ENCODE results near the gene KCNH8.
"Not testable (repeated sequence)": the region's sequence is repeated elsewhere in the genome, so short reads cannot be mapped to it uniquely, and the experiment has no call there.

Gene KCNH8

GRCh38 chr3:19147905-19148767, at the start of gene KCNH8:
Gene KCNH8, plus strand, starts transcription at chr3:19148510. Its CDS starts 210 bp downstream, at chr3:19148720.
- FAIRE-seq, result no peak

GRCh38 chr3:19102654-19103290, 45.5 kb upstream of the KCNH8 start:
- FAIRE-seq, result not testable (repeated sequence)

DNA sequence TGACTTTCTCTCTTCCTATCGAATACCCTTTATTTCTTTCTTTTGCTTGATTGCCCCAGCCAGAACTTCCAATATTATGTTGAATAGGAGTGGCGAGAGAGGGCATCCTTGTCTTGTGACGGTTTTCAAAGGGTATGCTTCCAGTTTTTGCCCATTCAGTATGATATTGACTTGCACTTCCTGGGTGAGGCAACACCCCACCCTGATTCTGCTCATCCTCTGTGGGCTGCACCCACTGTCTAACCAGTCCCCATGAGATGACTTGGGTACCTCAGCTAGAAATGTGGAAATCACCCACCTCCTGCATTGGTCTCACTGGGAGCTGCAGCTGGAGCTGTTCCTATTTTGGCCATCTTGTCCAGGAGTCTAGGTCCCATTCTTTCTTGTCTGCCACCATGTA, 44.8 kb upstream of the KCNH8 start:
- no peak for FAIRE-seq

DNA sequence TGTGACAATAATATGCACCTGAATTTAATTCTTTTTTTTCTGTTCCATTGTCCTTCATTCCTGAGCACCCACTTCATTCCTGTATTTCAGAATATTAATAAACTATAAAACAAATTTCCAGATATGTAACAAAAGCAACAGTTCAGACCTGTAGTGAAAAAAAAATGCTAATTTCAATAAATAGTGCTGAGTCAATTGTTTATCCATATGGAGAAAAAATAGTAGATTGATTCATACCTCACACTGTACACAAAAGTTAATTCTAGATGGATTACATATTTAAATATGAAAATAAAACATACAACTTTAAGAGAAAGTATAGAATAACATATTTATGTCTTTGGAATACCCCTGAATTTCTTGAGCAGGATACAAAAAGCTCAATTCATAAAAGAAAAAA, 43.9 kb upstream of the KCNH8 start:
- no peak for FAIRE-seq

DNA sequence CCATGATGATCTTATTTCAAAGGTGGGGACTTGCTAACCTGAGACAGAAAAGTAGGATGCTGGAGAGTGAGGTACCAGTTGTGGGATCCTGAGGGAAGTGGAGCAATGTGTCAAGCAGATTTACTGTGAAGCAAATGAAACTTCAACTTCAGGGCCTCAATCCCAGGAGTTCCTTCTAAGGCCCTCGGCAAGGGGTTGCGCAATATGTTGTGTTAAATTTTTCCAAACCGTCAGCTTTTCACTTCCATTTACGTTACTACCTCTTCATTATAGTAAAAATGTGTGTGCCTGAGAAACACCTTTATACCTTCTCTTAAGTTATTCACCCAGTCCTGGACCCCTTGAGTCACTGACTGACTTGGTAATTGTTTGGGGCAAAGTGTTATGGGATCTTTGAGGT, 42.5 kb upstream of the KCNH8 start:
- no peak for FAIRE-seq

DNA sequence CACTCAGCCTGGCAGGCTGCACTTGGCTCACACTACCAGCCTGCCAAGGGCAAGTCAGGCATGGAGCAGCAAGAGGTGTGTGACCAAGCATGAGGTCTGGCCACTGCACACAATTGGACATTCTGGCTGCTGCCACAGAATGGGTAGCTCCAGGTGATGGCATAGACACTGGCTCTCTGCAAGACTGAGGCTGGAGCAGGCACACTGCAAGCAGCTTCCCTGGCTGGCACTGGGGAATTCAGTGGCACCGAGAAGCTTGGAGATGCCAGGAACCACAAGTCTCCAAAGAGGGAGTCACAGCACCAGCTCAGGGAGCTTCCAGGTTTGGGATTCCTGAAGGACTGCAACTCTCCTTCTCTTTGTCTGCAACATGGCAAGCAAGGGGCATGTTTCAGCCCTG, 42.0 kb upstream of the KCNH8 start:
- no peak for FAIRE-seq

- FAIRE-seq, result no peak
Measured at GRCh38 chr3:19107719-19108118, 40.6 kb upstream of the KCNH8 start.

DNA sequence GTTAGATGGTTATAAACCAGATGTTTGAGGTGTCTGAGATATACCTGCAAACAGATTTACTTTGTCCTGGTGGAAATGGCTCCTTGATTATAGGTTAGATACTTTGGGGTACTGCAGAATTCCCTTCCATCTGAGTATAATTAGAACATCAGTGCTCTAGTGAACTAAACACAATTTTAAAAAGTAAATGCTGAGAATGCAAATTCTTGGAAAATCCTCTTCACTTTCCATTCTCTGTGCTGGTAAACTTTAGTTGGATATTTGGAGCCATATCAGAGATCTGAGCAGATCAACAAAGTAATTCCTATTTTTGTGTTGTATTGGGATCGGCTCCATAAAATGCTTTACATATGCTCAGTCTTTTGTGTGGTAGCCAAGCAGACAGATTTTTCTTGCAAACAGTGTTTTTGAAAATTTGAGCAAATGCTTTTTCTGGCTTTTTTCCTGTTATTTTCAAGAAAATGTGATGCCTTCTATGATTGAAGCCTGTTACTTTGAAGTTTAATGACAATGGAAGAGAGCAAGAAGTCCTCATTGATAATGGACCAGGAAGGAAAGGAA, 37.9 kb upstream of the KCNH8 start:
- FAIRE-seq, result no peak

- FAIRE-seq, result no peak
Measured at GRCh38 chr3:19114461-19114860, 33.8 kb upstream of the KCNH8 start.

DNA sequence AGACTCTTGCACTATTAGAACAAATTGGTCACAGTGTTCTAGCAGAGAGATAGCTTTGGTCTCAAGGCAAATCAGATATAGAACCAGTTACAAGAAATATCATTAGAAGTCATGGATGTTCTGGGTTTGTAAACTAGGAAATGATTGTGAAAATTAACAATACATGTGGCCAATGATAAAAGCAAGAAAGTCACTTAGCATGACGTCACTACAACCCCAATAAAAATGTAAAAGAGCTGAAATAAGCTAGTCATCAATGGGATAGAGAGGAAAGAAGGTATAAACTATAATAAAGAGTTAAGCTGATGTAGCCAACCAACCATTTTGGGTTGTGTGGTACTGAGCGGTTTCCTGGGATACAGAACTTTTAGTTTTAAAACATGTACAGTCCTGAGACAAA, 32.1 kb upstream of the KCNH8 start:
- FAIRE-seq, result no peak

GRCh38 chr3:19124752-19125151, 23.6 kb upstream of the KCNH8 start:
- FAIRE-seq, result no peak

DNA sequence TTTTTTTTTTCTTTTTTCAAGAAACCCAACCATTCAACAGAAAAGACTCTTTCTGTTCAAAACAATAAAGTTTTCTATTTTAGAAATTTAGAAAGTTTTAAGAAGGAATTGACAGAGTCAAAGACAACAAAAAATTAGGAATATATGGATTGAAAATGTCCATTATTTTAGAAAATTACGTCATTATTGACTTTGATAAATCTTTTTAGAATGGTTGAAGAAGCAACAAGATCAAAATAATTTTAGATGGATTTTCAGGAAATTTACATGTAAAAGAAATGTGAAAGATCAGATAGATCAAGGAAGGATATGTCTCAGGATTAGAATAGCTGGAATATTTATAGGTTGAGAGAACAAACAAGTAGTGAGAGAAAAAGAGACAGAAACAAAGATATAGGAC, 8.4 kb upstream of the KCNH8 start:
- peak; percentile 9 for FAIRE-seq

DNA sequence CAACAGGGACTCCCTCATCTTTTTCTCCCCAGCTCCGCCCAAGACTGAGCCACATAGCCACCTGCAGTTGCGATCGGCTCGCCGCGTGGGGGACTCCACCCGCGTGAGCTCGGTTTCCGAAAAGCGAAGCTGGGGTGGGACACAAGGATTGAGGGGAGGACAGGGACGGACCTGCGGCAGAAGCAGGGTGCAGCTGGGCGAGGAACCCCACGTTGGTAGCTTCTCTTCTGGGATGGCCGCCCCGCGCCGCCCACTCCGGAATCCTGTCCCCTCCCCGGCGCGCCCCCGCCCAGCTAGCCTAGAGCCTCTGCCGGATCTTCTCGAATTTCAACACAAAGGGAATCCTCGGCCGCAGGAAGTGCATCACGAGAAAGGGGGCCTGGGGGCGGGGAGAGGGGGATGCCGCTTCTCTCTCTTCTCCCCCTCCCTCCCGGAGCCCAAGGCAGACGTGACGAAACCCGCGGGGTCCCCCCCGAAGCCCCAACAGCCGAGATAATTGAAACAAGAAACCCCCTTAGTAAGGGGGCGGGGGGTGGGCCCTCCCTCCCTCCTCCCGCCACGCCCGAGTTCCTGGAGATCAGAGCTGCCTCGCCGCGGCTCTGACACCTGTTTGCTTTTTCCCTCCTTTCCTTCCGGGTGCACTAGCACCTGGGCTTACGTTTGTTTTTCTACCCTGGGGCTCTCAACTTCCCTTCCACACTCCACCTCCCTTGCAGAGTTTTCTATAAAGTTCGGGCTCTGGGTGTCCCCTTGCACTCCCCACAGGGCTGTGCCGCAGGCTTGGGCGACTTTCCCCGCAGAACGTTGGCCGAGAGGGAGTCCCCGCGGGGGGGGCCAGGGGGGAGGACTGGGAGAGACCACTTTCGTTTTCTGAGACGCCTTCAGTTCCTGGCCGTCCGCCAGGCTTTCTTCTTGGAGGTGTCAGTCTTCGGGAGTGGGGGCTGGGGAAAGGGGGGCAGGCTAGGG, 1.3 kb upstream of the KCNH8 start:
- no peak for FAIRE-seq

DNA sequence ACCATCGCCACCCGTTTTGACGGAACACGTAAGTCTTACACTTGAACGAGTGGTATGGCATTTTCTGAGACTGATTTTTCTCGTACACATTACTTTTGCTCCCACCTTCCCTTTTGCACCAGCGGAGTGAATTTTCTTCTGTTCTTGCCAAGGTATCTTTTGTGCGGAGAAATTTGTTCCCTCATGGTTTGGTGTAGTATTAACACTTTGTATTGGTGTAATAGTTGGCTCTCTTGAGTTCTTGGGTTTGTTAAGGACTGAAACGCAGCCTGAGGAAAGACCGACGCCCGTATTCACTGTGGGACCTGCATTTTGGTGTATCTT, 420 bp downstream of the KCNH8 start:
- no peak for FAIRE-seq

- FAIRE-seq, result no peak
Measured at GRCh38 chr3:19149368-19149767, 1.1 kb downstream of the KCNH8 start.

GRCh38 chr3:19151171-19151570, 2.9 kb downstream of the KCNH8 start:
- peak; percentile 24 for FAIRE-seq

- FAIRE-seq, result no peak
Measured at GRCh38 chr3:19154693-19155250, 6.5 kb downstream of the KCNH8 start.

DNA sequence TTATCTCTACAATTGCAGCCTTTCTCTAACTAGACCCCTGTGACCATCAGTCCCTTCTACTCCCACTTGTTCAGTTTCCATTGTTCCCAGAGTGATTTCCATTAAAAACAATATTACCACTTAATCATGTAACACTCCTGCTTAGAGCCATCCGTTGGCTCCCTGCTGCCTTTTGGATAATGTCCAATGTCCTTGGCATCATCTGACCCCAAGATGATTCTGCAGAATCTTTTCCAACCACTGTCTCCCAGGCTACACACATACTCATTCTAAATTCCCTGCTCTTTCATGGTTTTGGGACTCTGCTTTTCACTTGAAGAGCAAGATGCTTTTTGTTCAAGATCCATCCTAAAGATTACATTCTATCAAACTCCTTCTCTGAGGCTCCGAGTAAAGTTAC, 7.1 kb downstream of the KCNH8 start:
- FAIRE-seq, result no peak

DNA sequence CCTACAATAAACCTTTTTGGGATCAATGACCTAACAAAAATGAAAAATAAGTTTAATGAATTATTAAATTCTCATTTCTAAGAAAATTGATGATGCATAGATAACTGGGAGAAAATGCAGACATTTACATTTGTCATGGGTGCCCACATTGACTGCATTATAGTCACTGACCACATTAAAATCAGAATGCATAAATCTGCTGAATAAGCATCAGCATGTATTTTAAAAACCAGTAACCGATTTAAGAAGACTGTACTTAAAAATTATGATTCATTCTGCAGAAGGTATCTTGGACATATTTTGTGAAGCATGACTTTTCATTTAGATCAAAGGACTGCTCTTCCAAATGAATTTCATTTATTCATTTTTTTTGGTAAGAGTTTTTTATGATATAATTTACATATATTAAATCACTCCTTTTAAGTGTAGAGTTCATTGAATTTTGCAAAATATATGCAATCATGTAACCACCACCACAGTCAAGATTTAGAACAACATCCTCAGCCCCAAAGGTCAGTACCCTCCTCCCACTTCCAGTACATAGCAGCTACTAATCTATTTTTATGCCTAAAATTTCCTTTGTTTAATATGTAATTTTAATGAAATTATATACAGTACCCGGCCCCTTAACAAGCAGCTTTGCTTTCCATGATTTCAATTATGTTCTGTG, 11.8 kb downstream of the KCNH8 start:
- no peak for FAIRE-seq

- no peak for FAIRE-seq
Measured at GRCh38 chr3:19165654-19166053, 17.3 kb downstream of the KCNH8 start.

DNA sequence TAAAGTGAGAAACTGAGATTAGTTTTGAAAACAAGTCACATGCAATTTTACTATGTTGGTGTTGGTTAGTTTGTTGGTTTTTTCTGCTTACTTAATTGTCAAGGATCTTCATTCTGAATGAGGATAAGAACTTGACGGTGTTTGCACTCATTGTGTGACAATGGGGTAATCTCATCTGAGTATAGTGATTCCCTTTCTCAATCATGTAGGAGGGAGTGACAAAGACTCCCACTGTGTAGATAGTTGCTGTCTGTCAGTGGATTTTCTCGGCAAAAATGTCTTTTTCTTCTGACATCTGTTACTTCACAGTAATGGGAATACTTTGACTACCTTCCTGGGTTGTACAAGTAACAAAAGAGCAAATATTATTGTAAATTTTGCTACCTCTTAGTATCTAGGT, 23.5 kb downstream of the KCNH8 start:
- FAIRE-seq, result no peak

- FAIRE-seq, result no peak
Measured at GRCh38 chr3:19173945-19174344, 25.6 kb downstream of the KCNH8 start.

Data from islet of Langerhans (tissue), 1 donor.